ENCODE measurements around the gene C4orf46.

Gene C4orf46

GRCh38 chr4:158649111-158649680, 22.5 kb downstream of the C4orf46 start:
- no peak for ATAC-seq
- no peak for TF ChIP-seq ESRRG (CRISPR knock-in tag; IDR thresholded peaks at IDR 0.05)
- no peak for TF ChIP-seq TSHZ2 (CRISPR knock-in tag; IDR thresholded peaks at IDR 0.05)
- TF ChIP-seq POU6F1 (CRISPR knock-in tag; IDR thresholded peaks at IDR 0.05; ENCODE audit: borderline replicate concordance, low read depth): no peak
- no peak for TF ChIP-seq CSDC2 (CRISPR knock-in tag; IDR thresholded peaks at IDR 0.05)
- TF ChIP-seq ZNF8 (CRISPR knock-in tag; IDR thresholded peaks at IDR 0.05): no peak
- TF ChIP-seq ZNF70 (CRISPR knock-in tag; IDR thresholded peaks at IDR 0.05): no peak
- no peak for TF ChIP-seq ARNTL (CRISPR knock-in tag; IDR thresholded peaks at IDR 0.05; ENCODE audit: borderline replicate concordance, low read depth)
- TF ChIP-seq ZFP3 (CRISPR knock-in tag; IDR thresholded peaks at IDR 0.05): no peak
- TF ChIP-seq TCF4 (CRISPR knock-in tag; IDR thresholded peaks at IDR 0.05; ENCODE audit: borderline replicate concordance): no peak
- TF ChIP-seq PPARA (CRISPR knock-in tag; IDR thresholded peaks at IDR 0.05; ENCODE audit: borderline replicate concordance): no peak
- TF ChIP-seq CREB5 (CRISPR knock-in tag; IDR thresholded peaks at IDR 0.05; ENCODE audit: low read depth): no peak
- no peak for TF ChIP-seq CSRNP3 (CRISPR knock-in tag; IDR thresholded peaks at IDR 0.05)
- no peak for TF ChIP-seq GLIS3 (CRISPR knock-in tag; IDR thresholded peaks at IDR 0.05)
- no peak for TF ChIP-seq ISL1 (CRISPR knock-in tag; IDR thresholded peaks at IDR 0.05)
- TF ChIP-seq OSR1 (CRISPR knock-in tag; IDR thresholded peaks at IDR 0.05): no peak
- no peak for TF ChIP-seq ZNF565 (CRISPR knock-in tag; conservative IDR thresholded peaks at IDR 0.05; ENCODE audit: low read depth)
- TF ChIP-seq, protein P1, sequence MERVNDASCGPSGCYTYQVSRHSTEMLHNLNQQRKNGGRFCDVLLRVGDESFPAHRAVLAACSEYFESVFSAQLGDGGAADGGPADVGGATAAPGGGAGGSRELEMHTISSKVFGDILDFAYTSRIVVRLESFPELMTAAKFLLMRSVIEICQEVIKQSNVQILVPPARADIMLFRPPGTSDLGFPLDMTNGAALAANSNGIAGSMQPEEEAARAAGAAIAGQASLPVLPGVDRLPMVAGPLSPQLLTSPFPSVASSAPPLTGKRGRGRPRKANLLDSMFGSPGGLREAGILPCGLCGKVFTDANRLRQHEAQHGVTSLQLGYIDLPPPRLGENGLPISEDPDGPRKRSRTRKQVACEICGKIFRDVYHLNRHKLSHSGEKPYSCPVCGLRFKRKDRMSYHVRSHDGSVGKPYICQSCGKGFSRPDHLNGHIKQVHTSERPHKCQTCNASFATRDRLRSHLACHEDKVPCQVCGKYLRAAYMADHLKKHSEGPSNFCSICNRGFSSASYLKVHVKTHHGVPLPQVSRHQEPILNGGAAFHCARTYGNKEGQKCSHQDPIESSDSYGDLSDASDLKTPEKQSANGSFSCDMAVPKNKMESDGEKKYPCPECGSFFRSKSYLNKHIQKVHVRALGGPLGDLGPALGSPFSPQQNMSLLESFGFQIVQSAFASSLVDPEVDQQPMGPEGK (CRISPR knock-in tag; IDR thresholded peaks at IDR 0.05; ENCODE audit: borderline replicate concordance): no peak
- TF ChIP-seq ZFP30 (CRISPR knock-in tag; IDR thresholded peaks at IDR 0.05): no peak

- TF ChIP-seq CSDC2 (CRISPR knock-in tag; IDR thresholded peaks at IDR 0.05): no peak
- no peak for TF ChIP-seq OSR1 (CRISPR knock-in tag; IDR thresholded peaks at IDR 0.05)
- TF ChIP-seq TSHZ2 (CRISPR knock-in tag; IDR thresholded peaks at IDR 0.05): no peak
- no peak for TF ChIP-seq ISL1 (CRISPR knock-in tag; IDR thresholded peaks at IDR 0.05)
- no peak for TF ChIP-seq GLIS3 (CRISPR knock-in tag; IDR thresholded peaks at IDR 0.05)
- TF ChIP-seq BACH2 (CRISPR knock-in tag; IDR thresholded peaks at IDR 0.05; ENCODE audit: borderline replicate concordance): no peak
- no peak for TF ChIP-seq ESRRG (CRISPR knock-in tag; IDR thresholded peaks at IDR 0.05)
- no peak for TF ChIP-seq SNAI2 (CRISPR knock-in tag; IDR thresholded peaks at IDR 0.05)
- TF ChIP-seq ZNF70 (CRISPR knock-in tag; IDR thresholded peaks at IDR 0.05): no peak
- no peak for ATAC-seq
Observed at GRCh38 chr4:158644760-158645159, 26.9 kb downstream of the C4orf46 start.

Measured in SK-N-SH treated with all-trans-retinoic acid at 6 μM for 48 hours (cell line).